Type B pancreatic cell (in vitro differentiated cells): ENCODE results near the gene CLDN10. TPM values are rescaled to one million over a fixed set of nuclear protein-coding genes. Genes with fewer than 3 reads are reported as not detected.
"Not testable (repeated sequence)": the region's sequence is repeated elsewhere in the genome, so short reads cannot be mapped to it uniquely, and the experiment has no call there.

Experiments
- DNase-seq: peaks from one replicate; pipeline ENCODE4 v3.0.0; 2021; ENCODE audit warnings: mixed read lengths; ENCODE audit not compliant: unreplicated experiment; ENCODE audit errors: extremely low spot score
- H3K27ac Mint-ChIP-seq: 2 replicates; pipeline ENCODE4 v1.8.0; 2021; ENCODE audit warnings: mild to moderate bottlenecking, mixed read lengths
- H3K27me3 Mint-ChIP-seq: 2 replicates; pipeline ENCODE4 v1.8.0; 2021; ENCODE audit warnings: mixed read lengths
- H3K36me3 Mint-ChIP-seq: 2 replicates; pipeline ENCODE4 v1.8.0; 2021; ENCODE audit warnings: mixed read lengths
- H3K4me1 Mint-ChIP-seq: one replicate; pipeline ENCODE4 v1.8.0; 2021; ENCODE audit warnings: mixed read lengths; ENCODE audit not compliant: unreplicated experiment
- H3K4me3 Mint-ChIP-seq: 2 replicates; pipeline ENCODE4 v1.8.0; 2021; ENCODE audit warnings: mild to moderate bottlenecking, mixed read lengths
- H3K9me3 Mint-ChIP-seq: 2 replicates; pipeline ENCODE4 v1.8.0; 2021; ENCODE audit warnings: mixed read lengths
- total RNA-seq: library from RNA; stranded (reverse); gene quantifications from 2 replicates; pipeline ENCODE4 v1.2.1, GENCODE V29; 2021; ENCODE audit warnings: low replicate concordance
- TF ChIP-seq, protein P1 (sequence below): fragments of 200-600 bp; sonication (generic); conservative IDR thresholded peaks from 2 replicates; pipeline ENCODE4 v1.5.0; 2021; ENCODE audit warnings: antibody characterized with exemption, mild to moderate bottlenecking

CLDN10 gene
- total RNA-seq, 1 donor from 2014 or later, result 2.1 TPM

- no peaks in the 10 kb centered on the region for H3K4me1 Mint-ChIP-seq
Measured at GRCh38 chr13:95508996-95509395, 43.5 kb upstream of the CLDN10 start.

DNA sequence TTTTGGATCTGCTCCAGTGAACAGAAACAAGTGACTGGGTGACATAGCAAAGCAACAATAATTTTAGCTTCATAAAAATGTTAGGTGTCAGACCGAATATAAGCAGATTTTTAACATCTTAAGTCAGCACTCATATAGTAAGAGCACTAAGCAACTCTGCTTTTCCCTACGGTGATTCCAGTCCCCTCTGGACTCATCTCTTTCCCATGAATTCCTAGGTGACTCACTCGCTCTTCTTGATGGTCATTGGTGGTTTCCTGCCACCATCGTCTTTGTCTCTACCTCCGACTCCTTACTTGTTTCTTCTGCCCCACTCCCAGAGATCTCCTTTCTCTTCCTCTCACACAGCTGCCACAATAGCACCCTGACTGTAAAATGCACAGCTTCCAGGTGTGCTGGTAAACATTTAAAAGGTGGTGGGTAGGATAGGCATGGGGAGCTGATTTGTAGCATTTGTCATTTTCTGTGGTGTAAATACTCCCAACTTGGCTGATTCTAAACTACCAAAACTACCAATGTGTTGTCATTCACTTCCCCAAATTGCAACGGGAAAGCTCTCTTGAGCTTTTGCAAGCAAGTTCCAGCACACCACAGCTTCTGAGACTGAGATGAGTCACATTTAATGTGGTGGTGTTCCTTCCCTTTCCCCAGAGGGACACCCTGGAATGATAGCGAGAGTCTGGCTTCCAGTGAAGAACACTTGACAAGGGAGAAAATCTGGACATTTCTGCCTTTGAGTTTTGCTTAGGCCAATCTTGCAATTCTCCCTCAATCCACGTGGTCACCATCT lies 42.8 kb upstream of the CLDN10 start:
- H3K9me3 Mint-ChIP-seq, result no peaks in the 10 kb centered on the region

More at GRCh38 chr13:95508996-95509395, 43.5 kb upstream of the CLDN10 start:
- no peaks in the 10 kb centered on the region for H3K36me3 Mint-ChIP-seq
- no peak overlapping the region for H3K27ac Mint-ChIP-seq
- no peak for DNase-seq
- TF ChIP-seq, protein P1, sequence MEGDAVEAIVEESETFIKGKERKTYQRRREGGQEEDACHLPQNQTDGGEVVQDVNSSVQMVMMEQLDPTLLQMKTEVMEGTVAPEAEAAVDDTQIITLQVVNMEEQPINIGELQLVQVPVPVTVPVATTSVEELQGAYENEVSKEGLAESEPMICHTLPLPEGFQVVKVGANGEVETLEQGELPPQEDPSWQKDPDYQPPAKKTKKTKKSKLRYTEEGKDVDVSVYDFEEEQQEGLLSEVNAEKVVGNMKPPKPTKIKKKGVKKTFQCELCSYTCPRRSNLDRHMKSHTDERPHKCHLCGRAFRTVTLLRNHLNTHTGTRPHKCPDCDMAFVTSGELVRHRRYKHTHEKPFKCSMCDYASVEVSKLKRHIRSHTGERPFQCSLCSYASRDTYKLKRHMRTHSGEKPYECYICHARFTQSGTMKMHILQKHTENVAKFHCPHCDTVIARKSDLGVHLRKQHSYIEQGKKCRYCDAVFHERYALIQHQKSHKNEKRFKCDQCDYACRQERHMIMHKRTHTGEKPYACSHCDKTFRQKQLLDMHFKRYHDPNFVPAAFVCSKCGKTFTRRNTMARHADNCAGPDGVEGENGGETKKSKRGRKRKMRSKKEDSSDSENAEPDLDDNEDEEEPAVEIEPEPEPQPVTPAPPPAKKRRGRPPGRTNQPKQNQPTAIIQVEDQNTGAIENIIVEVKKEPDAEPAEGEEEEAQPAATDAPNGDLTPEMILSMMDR, result no peak
- H3K9me3 Mint-ChIP-seq, result no peaks in the 10 kb centered on the region
- H3K4me3 Mint-ChIP-seq, result no peak overlapping the region
- H3K27me3 Mint-ChIP-seq, result peaks cover 3% of the 10 kb centered on the region

DNA sequence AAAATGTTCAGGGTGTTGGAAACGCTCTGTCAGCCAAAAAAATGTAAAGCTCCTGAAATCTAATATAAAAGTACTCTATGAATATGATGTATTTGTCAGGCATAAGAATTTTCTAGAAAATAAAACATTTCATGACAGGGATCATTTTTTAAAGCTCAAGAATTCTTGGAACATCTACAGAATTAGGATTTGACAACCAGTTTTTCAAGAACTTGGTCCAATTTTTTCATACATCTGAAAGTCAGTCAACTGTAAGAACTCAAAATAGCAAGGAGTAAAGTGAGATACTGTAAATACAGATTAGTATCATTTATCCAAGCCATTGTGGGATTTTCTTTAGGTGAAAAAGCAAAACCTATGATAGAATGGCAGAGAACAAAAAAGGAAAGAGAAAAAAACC lies 41.6 kb upstream of the CLDN10 start:
- TF ChIP-seq, protein P1, result no peak
- DNase-seq, result no peak
- Mint-ChIP-seq H3K4me3 (no peak overlapping the region), H3K27ac (no peak overlapping the region), H3K9me3 (no peaks in the 10 kb centered on the region), H3K36me3 (no peaks in the 10 kb centered on the region), H3K4me1 (no peaks in the 10 kb centered on the region), H3K27me3 (peaks cover 10% of the 10 kb centered on the region)

More for the DNA sequence above, 42.8 kb upstream of the CLDN10 start:
- H3K27ac Mint-ChIP-seq, result no peak overlapping the region
- H3K36me3 Mint-ChIP-seq, result no peaks in the 10 kb centered on the region
- H3K4me1 Mint-ChIP-seq, result no peaks in the 10 kb centered on the region
- no peak for DNase-seq
- TF ChIP-seq, protein P1, result no peak
- H3K27me3 Mint-ChIP-seq, result peaks cover 7% of the 10 kb centered on the region
- H3K4me3 Mint-ChIP-seq, result no peak overlapping the region

DNA sequence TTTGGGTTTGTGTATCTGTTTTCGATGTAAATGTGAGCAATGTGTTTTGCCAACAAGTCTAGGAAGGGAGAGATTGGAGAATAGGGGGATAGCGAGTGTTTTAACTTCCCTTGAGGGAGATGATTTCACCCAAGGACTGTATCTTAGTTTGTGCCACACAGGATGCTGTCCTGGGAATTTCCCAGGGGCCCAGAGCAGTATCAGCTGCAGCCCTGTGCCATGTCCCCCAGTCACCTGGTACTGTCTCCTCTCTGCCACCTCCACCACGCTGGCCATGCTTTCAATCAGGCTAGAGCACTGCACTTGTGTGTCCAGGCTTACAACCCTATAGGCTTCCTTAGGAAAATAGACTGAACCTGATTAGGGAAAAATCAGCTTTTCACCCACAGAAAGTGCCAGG lies 40.1 kb upstream of the CLDN10 start:
- H3K27ac Mint-ChIP-seq, result no peak overlapping the region
- peaks cover 19% of the 10 kb centered on the region for H3K27me3 Mint-ChIP-seq
- no peak for DNase-seq
- H3K4me3 Mint-ChIP-seq, result no peak overlapping the region
- TF ChIP-seq, protein P1, result no peak
- no peaks in the 10 kb centered on the region for H3K36me3 Mint-ChIP-seq
- H3K9me3 Mint-ChIP-seq, result no peaks in the 10 kb centered on the region
- no peaks in the 10 kb centered on the region for H3K4me1 Mint-ChIP-seq

- peaks cover 19% of the 10 kb centered on the region for H3K27me3 Mint-ChIP-seq
- H3K36me3 Mint-ChIP-seq, result no peaks in the 10 kb centered on the region
- H3K4me3 Mint-ChIP-seq, result no peak overlapping the region
- H3K9me3 Mint-ChIP-seq, result no peaks in the 10 kb centered on the region
- H3K4me1 Mint-ChIP-seq, result no peaks in the 10 kb centered on the region
- no peak for DNase-seq
- TF ChIP-seq, protein P1, result no peak
- H3K27ac Mint-ChIP-seq, result no peak overlapping the region
Measured at GRCh38 chr13:95512957-95513356, 39.6 kb upstream of the CLDN10 start.

DNA sequence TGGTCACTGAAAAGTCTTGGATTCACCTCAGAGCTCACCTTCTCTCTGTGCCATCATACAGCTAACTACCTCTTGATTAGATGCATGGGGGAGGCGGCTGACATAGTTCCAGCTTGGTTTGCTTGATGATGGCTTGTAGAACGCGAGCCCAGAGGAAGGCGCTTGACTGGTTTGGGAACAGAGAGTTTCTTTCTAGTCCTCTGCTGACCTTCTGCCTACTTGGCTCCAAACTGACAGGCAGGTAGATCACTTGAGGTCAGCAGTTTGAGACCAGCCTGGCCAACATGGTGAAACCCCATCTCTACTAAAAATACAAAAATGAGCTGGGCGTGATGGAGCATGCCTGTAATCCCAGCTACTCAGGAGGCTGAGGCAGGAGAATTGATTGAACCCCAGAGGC lies 36.9 kb upstream of the CLDN10 start:
- DNase-seq, H3K9me3 Mint-ChIP-seq, H3K27ac Mint-ChIP-seq, H3K4me3 Mint-ChIP-seq, H3K4me1 Mint-ChIP-seq, H3K36me3 Mint-ChIP-seq: not testable (repeated sequence)
- peaks cover 19% of the 10 kb centered on the region for H3K27me3 Mint-ChIP-seq
